GM10248 (cell line): ENCODE results near the gene DNAH2.

Source experiments
- CTCF ChIA-PET: fragments of 300-600 bp; sonication (Branson Sonifier 250); formaldehyde crosslinking; extraction: SDS; loops from one replicate; lab custom pipeline; 2021; ENCODE audit warnings: antibody characterized with exemption; lab: Yijun Ruan, JAX
- POLR2A ChIA-PET: fragments of 350-650 bp; sonication (Branson Sonifier 250); formaldehyde crosslinking; extraction: SDS; loops from one replicate; lab custom pipeline; 2020; ENCODE audit warnings: antibody characterized with exemption; lab: Yijun Ruan, JAX
- DNase-seq: peaks from one replicate; pipeline ENCODE4 v3.0.0; 2012; ENCODE audit errors: extremely low spot score
- CTCF ChIP-seq: IDR thresholded peaks from 2 replicates; pipeline ENCODE4 v1.5.1; 2012; ENCODE audit warnings: mild to moderate bottlenecking, low read depth; ENCODE audit errors: extremely low read depth, missing control alignments, control extremely low read depth

Gene DNAH2

GRCh38 chr17:7816926-7817642 lies 99.5 kb downstream of the DNAH2 start:
- no peak for TF ChIP-seq CTCF
- DNase-seq = no peak
- POLR2A ChIA-PET = no interaction called here
- CTCF ChIA-PET = interaction anchor here (0.9 to 1.9 kb wide), 5 partner anchors 16 to 172 kb away, joined by 3 to 8 read pairs (median 3); partner anchors contain the start of genes KDM6B and TP53

GRCh38 chr17:7817643-7817964 lies 100.1 kb downstream of the DNAH2 start:
- POLR2A ChIA-PET = no interaction called here
- DNase-seq = no peak
- no peak for TF ChIP-seq CTCF
- CTCF ChIA-PET = interaction anchor here (1.2 to 1.8 kb wide), 2 partner anchors 115 to 243 kb away, joined by 4 read pairs; no protein-coding TSS in a partner anchor

DNA sequence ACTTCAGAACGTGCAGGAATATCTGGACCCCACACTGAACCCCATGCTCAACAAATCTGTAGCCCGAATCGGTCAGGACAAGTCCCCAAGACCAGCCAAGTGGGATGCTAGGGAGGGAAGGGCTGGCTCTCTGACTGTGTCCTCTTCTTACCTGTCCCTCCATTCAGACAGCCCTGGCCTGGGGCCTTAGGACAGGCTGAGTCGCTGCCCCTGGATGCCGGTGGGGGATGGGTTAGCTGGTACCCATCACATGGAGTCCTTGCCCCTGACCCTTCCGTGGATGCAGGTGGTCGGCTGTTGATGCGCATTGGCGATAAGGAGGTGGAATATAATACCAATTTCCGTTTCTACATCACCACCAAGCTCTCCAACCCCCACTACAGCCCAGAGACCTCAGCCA lies 100.5 kb downstream of the DNAH2 start:
- no peak for TF ChIP-seq CTCF
- no peak for DNase-seq
- POLR2A ChIA-PET = no interaction called here
- CTCF ChIA-PET = interaction anchor here (0.9 to 4.2 kb wide), 6 partner anchors 9 to 243 kb away, joined by 3 to 26 read pairs (median 4); partner anchors contain the start of gene KDM6B

DNA sequence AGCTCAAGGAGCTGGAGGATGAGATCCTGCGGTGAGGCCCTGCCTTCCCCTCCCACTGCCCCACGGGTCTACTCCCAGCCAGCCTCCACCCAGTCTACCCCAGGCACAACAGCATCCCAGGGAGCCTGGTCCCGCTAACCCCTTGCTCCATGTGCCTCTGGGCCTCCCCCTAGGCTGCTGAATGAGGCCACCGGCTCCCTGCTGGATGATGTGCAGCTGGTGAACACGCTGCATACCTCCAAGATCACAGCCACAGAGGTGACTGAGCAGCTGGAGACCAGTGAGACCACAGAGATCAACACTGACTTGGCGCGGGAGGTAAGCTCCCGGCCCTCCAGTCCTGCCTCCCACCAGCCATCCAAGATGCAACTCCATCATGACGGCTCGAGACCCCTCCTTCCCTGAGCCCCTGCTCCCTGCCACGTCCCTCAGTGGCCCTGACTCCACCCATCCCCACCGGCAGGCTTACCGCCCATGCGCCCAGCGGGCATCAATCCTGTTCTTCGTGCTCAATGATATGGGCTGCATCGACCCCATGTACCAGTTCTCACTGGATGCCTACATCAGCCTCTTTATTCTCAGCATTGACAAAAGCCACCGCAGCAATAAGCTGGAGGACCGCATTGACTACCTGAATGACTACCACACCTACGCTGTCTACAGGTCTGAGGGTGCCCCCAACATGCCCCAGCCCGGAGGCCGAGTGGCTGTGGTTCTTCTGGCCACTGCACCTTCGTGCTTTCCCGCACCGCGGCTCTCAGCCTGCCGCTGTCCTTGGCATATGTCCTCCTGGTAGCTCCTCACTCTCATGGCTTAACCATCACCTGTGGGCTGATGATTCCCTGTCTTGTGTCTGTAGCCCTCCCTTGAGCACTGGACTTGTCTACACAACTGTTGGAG lies 101.5 kb downstream of the DNAH2 start:
- TF ChIP-seq CTCF = no peak
- POLR2A ChIA-PET = no interaction called here
- CTCF ChIA-PET = interaction anchor here (0.9 to 4.7 kb wide), 11 partner anchors 10 to 242 kb away, joined by 3 to 26 read pairs (median 5); partner anchors contain the start of gene KDM6B
- no peak for DNase-seq

- no peak for TF ChIP-seq CTCF
- no peak for DNase-seq
- CTCF ChIA-PET = interaction anchor here (1.0 to 4.7 kb wide), 9 partner anchors 11 to 237 kb away, joined by 3 to 26 read pairs (median 6); partner anchors contain the start of gene KDM6B
- POLR2A ChIA-PET = no interaction called here
These were observed 102.7 kb downstream of the DNAH2 start for GRCh38 chr17:7820231-7820630.

DNA sequence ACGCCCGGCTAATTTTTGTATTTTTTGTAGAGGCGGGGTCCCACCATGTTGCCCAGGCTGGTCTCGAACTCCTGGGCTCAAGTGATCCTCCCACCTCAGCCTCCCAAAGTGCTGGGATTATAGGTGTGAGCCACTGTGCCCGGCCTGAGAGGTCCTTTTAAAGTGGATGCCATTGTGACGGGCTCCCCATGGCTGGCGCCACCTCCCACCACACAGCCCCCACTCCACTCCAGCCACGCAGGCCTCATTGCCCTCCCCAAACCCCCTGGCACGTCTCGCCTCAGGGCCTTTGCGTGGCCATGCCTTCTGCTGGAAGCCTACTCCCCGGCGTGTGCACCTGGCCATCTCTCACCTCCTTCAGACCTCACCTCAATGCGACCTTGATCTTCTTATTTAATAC lies 104.6 kb downstream of the DNAH2 start:
- no peak for DNase-seq
- ChIA-PET POLR2A (no interaction called here), CTCF (interaction anchor here (1.0 to 4.7 kb wide), 12 partner anchors 9 to 175 kb away, joined by 3 to 26 read pairs (median 4); partner anchors contain the start of genes KDM6B and NAA38)
- no peak for TF ChIP-seq CTCF
